Gastroesophageal sphincter (tissue), 4 donors: ENCODE results near the gene CRYAA. TPM values are rescaled to one million over a fixed set of nuclear protein-coding genes. Genes with fewer than 3 reads are reported as not detected.

Source experiments
- ATAC-seq: fragments of 150-250 bp; one replicate; pipeline ENCODE4 v1.9.1; 2016; ENCODE audit warnings: mild to moderate bottlenecking, moderate library complexity
- H3K27ac ChIP-seq, 4 donors: fragments of 200-600 bp; sonication (generic) in 3 of 4; 1 replicate in 3 of 4; 2 replicates in 1 of 4; pipeline ENCODE4 v1.5.1; 2016 to 2019
- H3K27me3 ChIP-seq: fragments of 200-600 bp; sonication (generic); one replicate; pipeline ENCODE4 v1.5.1; 2019
- H3K36me3 ChIP-seq, 2 donors: fragments of 200-600 bp; sonication (generic); one replicate each; pipeline ENCODE4 v1.5.1; 2019; ENCODE audit warnings: control low read depth in 1 of 2
- H3K4me1 ChIP-seq, 3 donors: fragments of 200-600 bp; sonication (generic); 1 replicate in 2 of 3; 2 replicates in 1 of 3; pipeline ENCODE4 v1.5.1; 2016 to 2019; ENCODE audit warnings: control low read depth in 2 of 3
- H3K4me3 ChIP-seq, 2 donors: fragments of 200-600 bp; sonication (generic); one replicate each; pipeline ENCODE4 v1.5.1; 2019; ENCODE audit warnings: mild to moderate bottlenecking in 1 of 2, moderate library complexity in 1 of 2
- H3K9me3 ChIP-seq, 3 donors: fragments of 200-600 bp; sonication (generic); one replicate each; pipeline ENCODE4 v1.5.1; 2017 to 2019; ENCODE audit warnings: control low read depth in 2 of 3
- EP300 ChIP-seq: sonication (generic); formaldehyde crosslinking; IDR thresholded peaks from one replicate; pipeline ENCODE4 v1.6.1; 2017; ENCODE audit warnings: antibody characterized with exemption, mild to moderate bottlenecking
- POLR2A ChIP-seq, 2 donors: fragments of 450-650 bp; IDR thresholded peaks; one replicate each; pipeline ENCODE4 v1.6.1; 2017; ENCODE audit warnings: antibody characterized with exemption in 2 of 2, mild to moderate bottlenecking in 2 of 2, moderate library complexity in 1 of 2
- POLR2AphosphoS5 ChIP-seq: sonication (generic); formaldehyde crosslinking; IDR thresholded peaks from one replicate; pipeline ENCODE4 v1.6.1; 2017; ENCODE audit warnings: antibody characterized with exemption
- WGBS, 2 donors: methylation state at CpG; one replicate each; pipeline ENCODE4 v1.1.5; 2018; ENCODE audit warnings: low coverage in 1 of 2; 5-methylcytosine and 5-hydroxymethylcytosine counted together
- total RNA-seq, 4 donors: library from RNA; depleted of rRNA; stranded (reverse); fragments of >200 nt; gene quantifications; one replicate each; pipeline ENCODE4 v1.1.0, GENCODE V29; 2016
- TF ChIP-seq, protein P1 (sequence below), 4 experiments: fragments of 200-600 bp in 2 of 4; fragments of 450-650 bp in 2 of 4; sonication (generic) in 1 of 4; IDR thresholded peaks; one replicate each; pipeline ENCODE4 v1.5.1; 2017 to 2019; ENCODE audit warnings: antibody characterized with exemption in 4 of 4, mild to moderate bottlenecking in 2 of 4, moderate library complexity in 2 of 4

The CRYAA gene
- total RNA-seq, 4 donors from 2014 or later, result not detected

DNA sequence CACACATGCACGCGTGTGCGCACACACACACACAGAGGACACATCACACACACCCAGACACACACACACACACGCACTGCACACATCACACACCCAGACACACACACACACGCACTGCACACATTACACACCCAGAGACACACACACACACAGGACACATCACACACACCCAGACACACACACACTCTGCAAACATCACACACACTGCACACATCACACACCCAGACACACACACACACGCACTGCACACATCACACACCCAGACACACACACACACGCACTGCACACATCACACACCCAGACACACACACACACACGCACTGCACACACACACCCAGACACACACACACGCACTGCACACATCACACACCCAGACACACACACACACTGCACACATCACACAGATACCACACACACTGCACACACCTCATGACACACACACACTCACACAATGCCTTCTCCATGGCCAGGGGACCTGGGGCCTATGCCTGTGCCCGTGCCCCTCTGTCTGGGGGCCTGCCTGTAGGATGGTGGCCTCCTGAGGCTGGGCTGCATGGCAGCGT, 24.4 kb downstream of the CRYAA start:
- 88 to 98% methylated on average over 3 to 7 of the region's 11 CpGs for WGBS, 2 donors
- H3K27ac ChIP-seq, result no peak overlapping the region
- TF ChIP-seq, protein P1, sequence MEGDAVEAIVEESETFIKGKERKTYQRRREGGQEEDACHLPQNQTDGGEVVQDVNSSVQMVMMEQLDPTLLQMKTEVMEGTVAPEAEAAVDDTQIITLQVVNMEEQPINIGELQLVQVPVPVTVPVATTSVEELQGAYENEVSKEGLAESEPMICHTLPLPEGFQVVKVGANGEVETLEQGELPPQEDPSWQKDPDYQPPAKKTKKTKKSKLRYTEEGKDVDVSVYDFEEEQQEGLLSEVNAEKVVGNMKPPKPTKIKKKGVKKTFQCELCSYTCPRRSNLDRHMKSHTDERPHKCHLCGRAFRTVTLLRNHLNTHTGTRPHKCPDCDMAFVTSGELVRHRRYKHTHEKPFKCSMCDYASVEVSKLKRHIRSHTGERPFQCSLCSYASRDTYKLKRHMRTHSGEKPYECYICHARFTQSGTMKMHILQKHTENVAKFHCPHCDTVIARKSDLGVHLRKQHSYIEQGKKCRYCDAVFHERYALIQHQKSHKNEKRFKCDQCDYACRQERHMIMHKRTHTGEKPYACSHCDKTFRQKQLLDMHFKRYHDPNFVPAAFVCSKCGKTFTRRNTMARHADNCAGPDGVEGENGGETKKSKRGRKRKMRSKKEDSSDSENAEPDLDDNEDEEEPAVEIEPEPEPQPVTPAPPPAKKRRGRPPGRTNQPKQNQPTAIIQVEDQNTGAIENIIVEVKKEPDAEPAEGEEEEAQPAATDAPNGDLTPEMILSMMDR (IDR thresholded peaks at IDR 0.05), result no peak
- TF ChIP-seq POLR2A (IDR thresholded peaks at IDR 0.05), result no peak
- TF ChIP-seq POLR2AphosphoS5, result no peak
- no peak for TF ChIP-seq EP300
- no peak for ATAC-seq
- no peak overlapping the region for H3K4me3 ChIP-seq
- peaks cover 0 to 15% (median 0%) of the 10 kb centered on the region in 3 donors for H3K4me1 ChIP-seq
- H3K27me3 ChIP-seq, result peaks cover 38% of the 10 kb centered on the region
- H3K36me3 ChIP-seq, result no peaks in the 10 kb centered on the region
- H3K9me3 ChIP-seq, result peaks cover 0 to 2% (median 0%) of the 10 kb centered on the region in 3 donors

DNA sequence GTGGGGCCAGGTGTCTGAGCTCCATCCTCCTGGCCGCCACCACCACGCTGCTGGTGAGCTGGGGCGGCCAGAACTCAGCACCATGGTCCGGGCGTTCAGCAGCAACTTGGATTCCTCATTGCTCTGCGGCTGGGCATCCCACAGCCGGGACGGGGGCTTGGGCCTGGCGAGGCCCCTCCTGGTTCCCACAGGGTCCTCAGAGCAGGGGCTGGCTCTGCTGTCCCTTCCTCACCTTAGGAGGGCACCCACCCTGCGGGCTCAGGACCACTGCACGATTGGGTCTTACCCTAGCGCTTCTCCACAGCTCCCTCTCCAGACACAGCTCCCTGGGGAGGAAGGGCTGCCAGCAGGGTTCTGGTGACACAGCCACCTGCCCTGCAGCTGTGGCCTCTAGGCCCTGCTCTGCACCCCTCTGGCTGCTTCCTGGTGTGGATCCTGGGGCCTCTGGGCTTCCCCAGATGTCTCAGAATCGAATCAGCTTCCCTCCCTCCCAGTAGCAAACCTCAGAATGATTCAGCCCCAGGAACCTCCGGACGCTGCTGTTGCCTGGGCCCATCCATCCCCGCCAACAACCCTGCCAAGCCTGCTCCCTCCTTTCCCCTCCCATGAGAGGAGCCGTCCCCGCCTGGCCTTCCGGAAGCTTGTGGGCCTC, 25.0 kb downstream of the CRYAA start:
- TF ChIP-seq EP300, result no peak
- no peak for TF ChIP-seq POLR2A (IDR thresholded peaks at IDR 0.05)
- no peak for TF ChIP-seq POLR2AphosphoS5
- WGBS, 2 donors, result 19 to 35% methylated on average over 6 of the region's 19 CpGs
- Histone ChIP-seq H3K27me3 (peaks cover 38% of the 10 kb centered on the region), H3K27ac (no peak overlapping the region), H3K4me1 (peaks cover 0 to 9% (median 0%) of the 10 kb centered on the region in 3 donors), H3K36me3 (no peaks in the 10 kb centered on the region), H3K4me3 (no peak overlapping the region), H3K9me3 (peaks cover 0 to 8% (median 0%) of the 10 kb centered on the region in 3 donors)
- no peak for ATAC-seq

DNA sequence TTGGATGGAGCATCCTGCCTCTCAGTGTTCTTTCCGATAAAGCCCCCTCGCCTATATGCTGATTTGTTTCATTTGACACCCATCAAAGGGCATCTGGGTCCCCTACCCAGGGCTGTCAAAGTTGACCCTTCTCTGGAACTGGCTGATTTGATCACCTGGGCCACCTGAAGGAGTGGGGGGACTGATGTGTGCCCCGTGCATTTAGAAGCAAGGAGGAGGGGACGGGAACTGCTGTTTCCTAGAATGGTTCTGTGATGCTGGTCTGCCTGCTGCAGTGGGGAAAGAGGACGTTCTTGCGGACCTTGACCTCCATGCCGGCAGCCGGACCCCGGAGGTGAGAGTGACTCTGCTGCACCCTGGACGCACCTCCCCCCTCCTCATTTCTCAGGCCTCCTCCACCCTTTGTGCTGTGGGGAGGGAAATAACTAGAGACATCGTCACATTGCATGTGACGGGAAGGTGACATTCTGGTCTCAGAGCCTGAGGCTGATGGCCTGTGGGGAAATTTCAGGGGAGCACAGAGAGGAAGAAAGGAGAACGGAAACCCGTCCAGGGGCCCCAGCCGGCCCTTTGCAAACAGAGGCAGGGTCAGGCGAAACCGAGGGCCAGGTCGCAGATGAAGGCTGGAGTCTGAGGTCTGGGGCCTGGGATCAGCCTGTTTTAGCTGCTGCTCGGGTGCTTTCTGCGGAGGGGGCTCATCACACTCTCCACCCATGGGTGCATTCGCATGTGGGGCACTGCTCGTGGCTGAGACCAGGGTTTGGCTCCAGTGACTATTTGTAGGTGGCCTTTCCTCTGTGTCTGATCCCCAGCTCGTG, 25.7 kb downstream of the CRYAA start:
- Histone ChIP-seq H3K36me3 (no peaks in the 10 kb centered on the region), H3K27me3 (peaks cover 38% of the 10 kb centered on the region), H3K4me3 (no peak overlapping the region), H3K4me1 (peaks cover 0 to 1% (median 0%) of the 10 kb centered on the region in 3 donors), H3K9me3 (peaks cover 0 to 9% (median 0%) of the 10 kb centered on the region in 3 donors), H3K27ac (no peak overlapping the region)
- ATAC-seq, result no peak
- TF ChIP-seq, protein P1 (IDR thresholded peaks at IDR 0.05), result no peak
- TF ChIP-seq POLR2A (IDR thresholded peaks at IDR 0.05), result no peak
- WGBS, 2 donors, result 46 to 76% methylated on average over 9 to 10 of the region's 23 CpGs

DNA sequence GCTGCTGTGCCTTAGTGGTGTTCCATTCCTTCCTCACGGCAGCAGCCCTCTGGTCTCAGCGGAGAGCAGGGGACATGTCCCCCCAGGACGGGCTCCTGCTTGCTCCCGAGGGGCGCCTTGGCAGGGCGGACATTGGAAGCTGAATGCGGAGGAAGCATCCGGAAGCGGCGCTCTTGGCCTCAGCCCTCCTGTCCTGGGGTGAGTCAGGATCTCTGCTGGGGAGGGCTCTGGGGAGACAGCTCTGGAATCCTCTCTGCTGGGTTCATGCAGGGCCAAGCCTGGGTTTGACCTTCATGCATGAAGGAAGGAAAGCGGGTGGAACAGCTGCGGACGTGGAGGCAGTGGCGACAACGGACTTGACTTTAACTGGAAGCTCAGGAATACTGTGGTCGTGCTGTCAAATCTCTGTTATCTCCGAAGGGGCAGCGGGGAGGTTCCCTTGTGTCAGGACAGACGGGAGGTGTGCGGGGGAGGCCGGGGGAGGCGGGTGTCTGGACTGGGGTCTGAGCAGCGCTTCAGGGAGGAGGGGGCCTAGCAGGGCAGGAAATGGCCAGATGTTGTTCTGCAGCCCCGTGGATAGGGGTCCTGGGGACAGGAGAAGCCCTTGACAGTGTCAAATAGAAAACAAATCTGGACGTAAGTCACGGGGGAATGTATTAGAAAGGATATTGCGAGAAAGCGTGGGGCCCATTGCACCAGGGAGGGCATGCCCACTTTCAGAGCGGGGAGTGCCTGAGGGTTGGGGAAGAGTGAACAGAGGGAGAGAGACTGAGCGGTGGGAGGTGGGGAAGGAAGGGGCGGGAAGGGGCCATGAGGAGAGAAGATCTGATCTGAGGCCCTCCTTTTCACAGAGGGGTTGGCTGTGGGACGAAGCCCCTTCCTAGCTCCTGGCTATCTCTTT, 26.6 kb downstream of the CRYAA start:
- no peak overlapping the region for H3K27ac ChIP-seq
- peak; percentile 28 for ATAC-seq
- no peaks in the 10 kb centered on the region for H3K36me3 ChIP-seq
- WGBS, 2 donors, result 71 to 95% methylated on average over 4 to 13 of the region's 32 CpGs
- no peaks in the 10 kb centered on the region for H3K4me1 ChIP-seq
- peaks cover 38% of the 10 kb centered on the region for H3K27me3 ChIP-seq
- no peak for TF ChIP-seq EP300
- no peak for TF ChIP-seq POLR2AphosphoS5
- no peak overlapping the region for H3K4me3 ChIP-seq
- H3K9me3 ChIP-seq, result peaks cover 0 to 13% (median 0%) of the 10 kb centered on the region in 3 donors

DNA sequence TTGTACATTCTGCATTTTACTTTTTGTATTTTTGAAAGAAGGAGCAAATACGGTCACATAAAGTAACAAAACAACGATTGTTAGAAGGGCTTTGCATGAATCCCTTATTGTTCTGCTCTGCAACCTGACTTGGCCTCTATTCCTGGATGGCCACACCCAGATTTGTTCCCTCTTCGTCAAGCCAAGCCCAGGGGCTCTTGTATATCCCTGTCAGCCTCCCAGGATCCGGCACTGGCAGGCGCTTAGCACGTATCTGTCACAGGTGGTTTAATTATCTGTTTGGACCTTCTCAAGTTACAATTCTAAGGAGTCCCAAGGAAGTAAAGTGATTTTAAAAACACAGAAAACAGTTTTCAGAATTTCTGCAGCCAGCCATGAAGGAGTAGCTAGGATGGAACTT, 28.0 kb downstream of the CRYAA start:
- Histone ChIP-seq H3K36me3 (no peaks in the 10 kb centered on the region), H3K4me3 (no peak overlapping the region), H3K4me1 (no peaks in the 10 kb centered on the region), H3K27ac (no peak overlapping the region), H3K9me3 (peaks cover 0 to 28% (median 0%) of the 10 kb centered on the region in 3 donors), H3K27me3 (peaks cover 38% of the 10 kb centered on the region)
- whole genome bisulfite sequencing, 2 donors, result 39 to 60% methylated on average over 3 to 5 of the region's 6 CpGs
- TF ChIP-seq EP300 (no peak), POLR2A (IDR thresholded peaks at IDR 0.05) (no peak)
- ATAC-seq, result no peak

DNA sequence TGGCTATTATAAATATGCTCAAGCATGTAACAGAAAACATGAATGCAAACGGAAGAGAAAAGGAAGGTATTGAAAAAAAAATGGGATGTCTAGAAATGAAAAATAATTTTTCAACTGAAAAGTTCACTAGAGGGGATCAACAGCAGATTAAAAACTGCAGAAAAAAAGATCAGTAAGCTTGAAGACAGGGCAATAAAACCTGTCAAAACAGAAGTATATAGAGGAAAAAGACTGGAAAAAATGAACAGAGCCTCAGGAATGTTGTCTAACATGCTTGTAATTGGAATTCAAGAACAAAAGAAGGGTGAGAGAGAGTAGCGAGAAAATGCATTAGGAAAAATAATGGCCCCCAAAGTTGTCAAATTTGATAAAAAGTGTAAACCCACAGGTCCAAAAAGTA, 29.6 kb downstream of the CRYAA start:
- H3K9me3 ChIP-seq, result peaks cover 0 to 43% (median 0%) of the 10 kb centered on the region in 3 donors
- 71 to 78% methylated on average over 2 of the region's 2 CpGs for WGBS, 2 donors

More for the DNA sequence above, 29.6 kb downstream of the CRYAA start:
- Histone ChIP-seq H3K27ac (no peak overlapping the region), H3K4me3 (no peak overlapping the region), H3K36me3 (no peaks in the 10 kb centered on the region), H3K27me3 (peaks cover 31% of the 10 kb centered on the region), H3K4me1 (no peaks in the 10 kb centered on the region)
- TF ChIP-seq POLR2A (IDR thresholded peaks at IDR 0.05), result no peak
- no peak for TF ChIP-seq EP300
- no peak for TF ChIP-seq POLR2AphosphoS5
- ATAC-seq, result no peak
